Gastroesophageal sphincter (tissue), 4 donors: Measurements from ENCODE around the gene ATG7. TPM values are rescaled to one million over a fixed set of nuclear protein-coding genes. Genes with fewer than 3 reads are reported as not detected.

Experiments
- ATAC-seq: fragments of 150-250 bp; one replicate; pipeline ENCODE4 v1.9.1; 2016; ENCODE audit warnings: mild to moderate bottlenecking, moderate library complexity
- H3K27ac ChIP-seq, 4 donors: fragments of 200-600 bp; sonication (generic) in 3 of 4; 1 replicate in 3 of 4; 2 replicates in 1 of 4; pipeline ENCODE4 v1.5.1; 2016 to 2019
- H3K27me3 ChIP-seq: fragments of 200-600 bp; sonication (generic); one replicate; pipeline ENCODE4 v1.5.1; 2019
- H3K36me3 ChIP-seq, 2 donors: fragments of 200-600 bp; sonication (generic); one replicate each; pipeline ENCODE4 v1.5.1; 2019; ENCODE audit warnings: control low read depth in 1 of 2
- H3K4me1 ChIP-seq, 3 donors: fragments of 200-600 bp; sonication (generic); 1 replicate in 2 of 3; 2 replicates in 1 of 3; pipeline ENCODE4 v1.5.1; 2016 to 2019; ENCODE audit warnings: control low read depth in 2 of 3
- H3K4me3 ChIP-seq, 2 donors: fragments of 200-600 bp; sonication (generic); one replicate each; pipeline ENCODE4 v1.5.1; 2019; ENCODE audit warnings: mild to moderate bottlenecking in 1 of 2, moderate library complexity in 1 of 2
- H3K9me3 ChIP-seq, 3 donors: fragments of 200-600 bp; sonication (generic); one replicate each; pipeline ENCODE4 v1.5.1; 2017 to 2019; ENCODE audit warnings: control low read depth in 2 of 3
- CTCF ChIP-seq, 4 experiments: fragments of 200-600 bp in 2 of 4; fragments of 450-650 bp in 2 of 4; sonication (generic) in 1 of 4; IDR thresholded peaks; one replicate each; pipeline ENCODE4 v1.5.1; 2017 to 2019; ENCODE audit warnings: antibody characterized with exemption in 4 of 4, mild to moderate bottlenecking in 2 of 4, moderate library complexity in 2 of 4
- EP300 ChIP-seq: sonication (generic); formaldehyde crosslinking; IDR thresholded peaks from one replicate; pipeline ENCODE4 v1.6.1; 2017; ENCODE audit warnings: antibody characterized with exemption, mild to moderate bottlenecking
- POLR2A ChIP-seq, 2 donors: fragments of 450-650 bp; IDR thresholded peaks; one replicate each; pipeline ENCODE4 v1.6.1; 2017; ENCODE audit warnings: antibody characterized with exemption in 2 of 2, mild to moderate bottlenecking in 2 of 2, moderate library complexity in 1 of 2
- POLR2AphosphoS5 ChIP-seq: sonication (generic); formaldehyde crosslinking; IDR thresholded peaks from one replicate; pipeline ENCODE4 v1.6.1; 2017; ENCODE audit warnings: antibody characterized with exemption
- WGBS, 2 donors: methylation state at CpG; one replicate each; pipeline ENCODE4 v1.1.5; 2018; ENCODE audit warnings: low coverage in 1 of 2; 5-methylcytosine and 5-hydroxymethylcytosine counted together
- total RNA-seq, 4 donors: library from RNA; depleted of rRNA; stranded (reverse); fragments of >200 nt; gene quantifications; one replicate each; pipeline ENCODE4 v1.1.0, GENCODE V29; 2016

The ATG7 gene
- total RNA-seq, 4 donors from 2014 or later = 28.3 to 64.9 (median 36.5) TPM

DNA sequence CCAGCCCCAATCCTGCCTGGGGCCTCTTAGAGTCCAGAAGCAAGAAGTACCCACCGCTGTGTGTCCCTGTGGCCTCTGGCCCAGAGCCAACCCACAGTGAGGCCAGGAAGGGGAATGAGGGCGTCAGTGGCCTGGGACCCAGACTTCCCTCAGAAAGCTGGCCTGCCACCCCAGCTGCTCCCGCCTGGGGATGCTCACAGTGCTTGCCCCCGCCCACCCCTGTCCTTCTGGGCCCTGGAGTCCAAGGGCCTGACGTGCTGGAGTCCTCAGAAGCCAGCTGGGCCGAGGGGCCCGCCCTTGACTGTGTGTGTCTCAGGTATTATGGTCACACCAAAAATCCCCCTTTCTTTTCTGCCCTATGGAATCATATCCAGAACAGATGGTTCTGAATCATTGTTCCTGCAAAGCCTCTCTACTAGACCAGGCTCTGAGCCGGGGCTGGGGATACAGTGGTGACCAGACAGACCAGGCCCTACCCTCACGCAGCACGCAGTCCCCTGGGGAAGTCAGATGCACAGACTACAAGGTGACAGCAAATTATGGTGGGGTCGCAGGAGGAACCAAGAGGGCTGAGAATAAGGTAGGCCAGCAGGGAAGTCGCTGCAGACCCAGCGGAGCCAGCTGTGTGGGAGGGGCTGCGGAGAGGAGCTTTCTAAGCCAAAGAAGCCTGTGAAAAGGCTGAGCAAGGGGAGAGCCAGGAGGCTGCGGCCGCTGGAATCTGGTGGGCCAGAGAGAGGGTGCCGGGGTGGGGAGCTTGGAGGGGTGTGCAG, 272.4 kb downstream of the ATG7 start:
- no peak overlapping the region for H3K4me3 ChIP-seq
- peaks cover 0 to 6% (median 0%) of the 10 kb centered on the region in 3 donors for H3K9me3 ChIP-seq
- WGBS, 2 donors = 47 to 82% methylated on average over 4 to 8 of the region's 17 CpGs
- H3K36me3 ChIP-seq = no peaks in the 10 kb centered on the region
- TF ChIP-seq CTCF (IDR thresholded peaks at IDR 0.05) (no peak), EP300 (no peak), POLR2A (IDR thresholded peaks at IDR 0.05) (no peak), POLR2AphosphoS5 (no peak)
- peak overlapping the region in 3 of 4 donors; percentile 9 to 64 (median 14) for H3K27ac ChIP-seq
- peaks cover 0 to 22% (median 9%) of the 10 kb centered on the region in 3 donors for H3K4me1 ChIP-seq
- H3K27me3 ChIP-seq = no peaks in the 10 kb centered on the region
- ATAC-seq = peak; percentile 15

DNA sequence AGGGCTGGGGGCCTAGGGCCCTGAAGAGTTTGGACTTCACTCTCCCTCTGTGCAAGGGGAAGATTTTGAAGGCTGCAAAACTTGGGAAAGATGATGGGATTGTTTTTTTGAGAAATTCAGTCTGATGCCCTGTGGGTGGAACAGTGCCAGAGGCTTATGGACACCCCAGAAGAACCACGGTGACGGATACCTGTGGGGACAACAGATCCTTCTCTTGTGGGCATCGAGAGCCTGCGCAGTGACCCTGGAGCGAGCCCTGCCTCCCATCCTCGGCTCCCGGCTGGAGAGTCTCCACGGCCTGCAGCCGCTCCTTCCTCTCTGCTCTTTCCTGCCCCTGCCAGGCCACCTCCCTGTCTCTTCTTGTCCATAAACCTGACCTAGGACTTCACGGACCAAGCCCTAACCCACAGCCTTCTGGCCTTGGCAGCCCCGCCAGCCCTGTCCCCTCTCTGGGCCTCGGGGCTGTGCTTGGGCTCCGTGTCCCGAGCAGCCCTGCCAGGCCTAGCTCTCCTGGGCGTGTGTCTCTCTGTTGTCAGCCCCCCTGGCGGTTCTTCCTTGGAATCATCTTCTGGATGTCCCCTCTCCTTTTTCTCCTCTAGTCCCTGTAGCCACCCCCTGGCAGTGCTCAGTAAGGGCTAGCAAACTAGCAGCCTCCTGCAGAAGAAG, 273.1 kb downstream of the ATG7 start:
- 53 to 60% methylated on average over 10 to 16 of the region's 16 CpGs for WGBS, 2 donors
- Histone ChIP-seq H3K36me3 (no peaks in the 10 kb centered on the region), H3K9me3 (peaks cover 0 to 6% (median 0%) of the 10 kb centered on the region in 3 donors), H3K4me1 (peaks cover 0 to 22% (median 9%) of the 10 kb centered on the region in 3 donors), H3K4me3 (no peak overlapping the region), H3K27ac (peak overlapping the region in 3 of 4 donors; percentile 9 to 64 (median 13)), H3K27me3 (no peaks in the 10 kb centered on the region)
- TF ChIP-seq POLR2A (IDR thresholded peaks at IDR 0.05) = no peak
- TF ChIP-seq EP300 = no peak
- no peak for TF ChIP-seq POLR2AphosphoS5
- no peak for TF ChIP-seq CTCF (IDR thresholded peaks at IDR 0.05)
- no peak for ATAC-seq

DNA sequence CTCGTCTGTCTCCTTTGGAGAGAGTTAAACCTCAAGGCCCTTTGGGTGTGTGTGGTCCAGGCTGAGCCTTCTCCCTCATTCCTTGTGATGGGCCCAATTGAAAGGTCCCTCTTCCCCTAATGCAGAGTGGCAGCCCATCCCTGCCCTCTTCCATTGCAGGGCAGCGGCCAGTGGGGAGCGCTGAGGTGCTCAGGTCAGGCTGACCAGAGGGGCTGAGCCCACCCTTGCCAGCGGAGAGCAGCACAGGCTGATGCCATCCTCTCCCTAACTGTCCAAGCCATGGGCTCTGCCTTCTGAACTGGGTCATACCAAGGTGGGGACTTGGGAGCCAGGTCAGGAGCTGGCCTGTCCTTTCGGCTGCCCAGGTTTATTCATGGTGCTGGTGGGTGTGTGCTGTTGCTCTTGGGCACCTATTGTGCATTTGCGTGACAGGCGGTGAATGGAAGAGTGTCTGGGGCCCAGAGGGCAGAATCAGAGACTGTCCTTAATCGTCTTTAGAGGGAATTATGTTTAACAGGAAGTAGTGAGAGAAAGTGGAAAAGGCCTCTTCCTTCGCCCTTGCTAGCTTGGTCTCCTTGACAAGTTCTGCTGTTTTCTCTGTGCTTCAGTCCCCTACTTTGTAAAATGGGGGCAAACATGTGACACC, 274.6 kb downstream of the ATG7 start:
- no peaks in the 10 kb centered on the region for H3K27me3 ChIP-seq
- H3K27ac ChIP-seq = no peak overlapping the region
- no peak for TF ChIP-seq POLR2A (IDR thresholded peaks at IDR 0.05)
- TF ChIP-seq POLR2AphosphoS5 = no peak
- no peak for TF ChIP-seq CTCF (IDR thresholded peaks at IDR 0.05)
- no peak for TF ChIP-seq EP300
- 67 to 96% methylated on average over 1 to 4 of the region's 9 CpGs for WGBS, 2 donors
- no peak overlapping the region for H3K4me3 ChIP-seq
- ATAC-seq = no peak
- H3K36me3 ChIP-seq = no peaks in the 10 kb centered on the region
- peaks cover 0 to 21% (median 9%) of the 10 kb centered on the region in 3 donors for H3K4me1 ChIP-seq
- H3K9me3 ChIP-seq = peaks cover 0 to 6% (median 0%) of the 10 kb centered on the region in 3 donors

DNA sequence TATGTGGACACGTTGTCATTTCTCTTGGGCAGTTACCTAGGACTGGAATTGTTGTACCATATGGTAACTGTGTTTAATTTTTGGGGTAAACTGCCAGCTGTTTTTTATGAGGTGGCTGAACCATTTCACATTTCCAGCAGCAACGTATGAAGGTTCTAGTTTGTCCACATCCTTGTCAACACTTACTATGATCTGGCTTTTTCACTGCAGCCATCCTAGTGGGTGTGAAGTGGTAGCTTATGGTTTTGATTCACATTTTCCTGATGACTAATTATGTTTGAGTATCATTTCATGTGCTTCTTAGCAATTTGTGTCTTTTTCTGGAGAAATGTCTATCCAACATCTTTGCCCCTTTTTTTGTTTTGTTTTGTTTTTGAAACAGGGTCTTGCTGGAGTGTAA, 275.3 kb downstream of the ATG7 start:
- no peak overlapping the region for H3K4me3 ChIP-seq
- peaks cover 0 to 14% (median 6%) of the 10 kb centered on the region in 3 donors for H3K4me1 ChIP-seq
- TF ChIP-seq CTCF (IDR thresholded peaks at IDR 0.05) = no peak
- no peak for TF ChIP-seq POLR2AphosphoS5
- no peak for TF ChIP-seq EP300
- no peak for TF ChIP-seq POLR2A (IDR thresholded peaks at IDR 0.05)
- H3K36me3 ChIP-seq = peaks cover 0 to 1% of the 10 kb centered on the region in 2 donors
- no peak for ATAC-seq
- no peaks in the 10 kb centered on the region for H3K27me3 ChIP-seq
- WGBS, 2 donors = 85 to 87% methylated on average over 2 of the region's 2 CpGs
- H3K27ac ChIP-seq = no peak overlapping the region
- peaks cover 0 to 6% (median 0%) of the 10 kb centered on the region in 3 donors for H3K9me3 ChIP-seq
